ES-I3 (cell line): ENCODE measurements around the gene PERM1.
"Not testable (repeated sequence)": the region's sequence is repeated elsewhere in the genome, so short reads cannot be mapped to it uniquely, and the experiment has no call there.

Experiments
- H3K36me3 ChIP-seq: 2 replicates; pipeline ENCODE4 v1.6.1; 2013; ENCODE audit warnings: mild to moderate bottlenecking, low read length, control low read depth, moderate library complexity; ENCODE audit not compliant: insufficient read depth
- H3K4me1 ChIP-seq: 2 replicates; pipeline ENCODE4 v1.6.1; 2013; ENCODE audit warnings: mild to moderate bottlenecking, control low read depth, low read length; ENCODE audit not compliant: insufficient read depth
- H3K9ac ChIP-seq: 2 replicates; pipeline ENCODE4 v1.6.1; 2013; ENCODE audit warnings: low read depth, mild to moderate bottlenecking, low read length, moderate library complexity
- H3K9me3 ChIP-seq: 2 replicates; pipeline ENCODE4 v1.6.1; 2013; ENCODE audit warnings: mild to moderate bottlenecking, low read length, moderate library complexity; ENCODE audit not compliant: control insufficient read depth, insufficient read depth

Gene PERM1

DNA sequence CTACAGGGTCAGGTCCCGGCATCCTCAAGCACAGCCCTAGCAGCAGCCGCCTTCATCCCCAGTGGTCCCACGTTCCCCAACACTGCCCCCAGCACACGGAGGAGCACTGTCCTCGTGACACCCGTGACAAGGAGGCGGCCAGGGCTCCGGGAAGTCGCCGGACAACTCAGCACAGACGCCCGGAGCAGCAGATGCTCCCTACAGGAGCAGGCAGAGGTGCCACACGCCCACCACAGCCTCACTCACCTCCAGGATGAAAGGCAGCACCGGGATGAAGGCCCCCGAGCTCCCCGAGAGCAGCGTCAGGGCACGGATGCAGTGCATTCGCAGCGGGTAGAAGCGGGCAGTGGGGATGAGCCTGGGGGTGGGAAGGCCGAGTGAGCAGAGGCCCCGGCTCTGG lies 31.0 kb downstream of the PERM1 start:
- Histone ChIP-seq H3K9me3 (no peaks in the 10 kb centered on the region), H3K9ac (no peak overlapping the region), H3K4me1 (no peaks in the 10 kb centered on the region), H3K36me3 (peaks cover 15% of the 10 kb centered on the region)

DNA sequence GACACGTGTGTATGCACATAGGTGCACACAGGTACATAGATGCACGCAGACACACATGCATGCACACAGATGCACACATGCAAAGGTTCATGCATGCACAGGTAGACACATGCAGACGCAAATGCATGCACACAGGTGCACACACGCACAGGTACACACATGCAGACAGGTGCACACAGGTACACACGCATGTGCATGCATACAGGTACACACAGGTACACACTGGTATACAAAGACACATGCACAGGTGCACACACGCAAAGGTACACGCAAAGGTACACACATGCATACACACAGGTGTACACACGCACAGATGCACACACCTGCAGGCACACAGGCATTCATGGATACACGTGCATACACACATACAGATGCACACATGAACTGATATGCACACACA lies 31.6 kb downstream of the PERM1 start:
- Histone ChIP-seq H3K36me3 (peaks cover 11% of the 10 kb centered on the region), H3K9ac (no peak overlapping the region), H3K4me1 (no peaks in the 10 kb centered on the region), H3K9me3 (no peaks in the 10 kb centered on the region)

- H3K36me3 ChIP-seq: peaks cover 6% of the 10 kb centered on the region
- H3K4me1 ChIP-seq: no peaks in the 10 kb centered on the region
- H3K9me3 ChIP-seq: no peaks in the 10 kb centered on the region
- H3K9ac ChIP-seq: no peak overlapping the region
Measured at GRCh38 chr1:947958-948357, 33.9 kb downstream of the PERM1 start.

DNA sequence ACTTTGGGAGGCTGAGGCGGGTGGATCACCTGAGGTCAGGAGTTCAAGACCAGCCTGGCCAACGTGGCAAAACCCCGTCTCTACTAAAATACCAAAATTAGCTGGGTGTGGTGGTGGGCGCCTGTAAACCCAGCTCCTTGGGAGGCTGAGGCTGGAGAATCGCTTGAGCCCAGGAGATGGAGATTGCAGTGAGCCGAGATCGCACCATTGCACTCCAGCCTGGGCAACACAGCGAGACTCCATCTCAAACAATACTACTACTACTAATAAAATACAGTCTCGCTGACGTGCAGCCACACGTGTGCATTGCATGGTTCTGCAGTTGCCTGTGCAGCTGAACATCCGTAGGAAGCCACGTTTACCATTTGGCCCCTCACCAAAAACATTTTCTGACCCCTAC lies 35.1 kb downstream of the PERM1 start:
- not testable (repeated sequence) for H3K9me3 ChIP-seq, H3K36me3 ChIP-seq, H3K9ac ChIP-seq, H3K4me1 ChIP-seq

- no peaks in the 10 kb centered on the region for H3K9me3 ChIP-seq
- no peaks in the 10 kb centered on the region for H3K4me1 ChIP-seq
- H3K9ac ChIP-seq: no peak overlapping the region
- peaks cover 6% of the 10 kb centered on the region for H3K36me3 ChIP-seq
Measured at GRCh38 chr1:945688-946556, 36.0 kb downstream of the PERM1 start.

- H3K36me3 ChIP-seq: no peaks in the 10 kb centered on the region; the same call in 1 of the 2 replicates
- H3K9ac ChIP-seq: no peak overlapping the region
- no peaks in the 10 kb centered on the region for H3K9me3 ChIP-seq
- H3K4me1 ChIP-seq: peaks cover 3% of the 10 kb centered on the region; the same call in 1 of the 2 replicates
Measured at GRCh38 chr1:944341-945325, 37.3 kb downstream of the PERM1 start.

GRCh38 chr1:943545-944340 lies 38.1 kb downstream of the PERM1 start:
- Histone ChIP-seq H3K4me1 (peaks cover 10% of the 10 kb centered on the region; the same call in 1 of the 2 replicates), H3K36me3 (no peaks in the 10 kb centered on the region; the same call in 1 of the 2 replicates), H3K9me3 (no peaks in the 10 kb centered on the region), H3K9ac (no peak overlapping the region)

GRCh38 chr1:942864-943533 lies 38.9 kb downstream of the PERM1 start:
- H3K9ac ChIP-seq: no peak overlapping the region
- peaks cover 10% of the 10 kb centered on the region; the same call in 1 of the 2 replicates for H3K4me1 ChIP-seq

DNA sequence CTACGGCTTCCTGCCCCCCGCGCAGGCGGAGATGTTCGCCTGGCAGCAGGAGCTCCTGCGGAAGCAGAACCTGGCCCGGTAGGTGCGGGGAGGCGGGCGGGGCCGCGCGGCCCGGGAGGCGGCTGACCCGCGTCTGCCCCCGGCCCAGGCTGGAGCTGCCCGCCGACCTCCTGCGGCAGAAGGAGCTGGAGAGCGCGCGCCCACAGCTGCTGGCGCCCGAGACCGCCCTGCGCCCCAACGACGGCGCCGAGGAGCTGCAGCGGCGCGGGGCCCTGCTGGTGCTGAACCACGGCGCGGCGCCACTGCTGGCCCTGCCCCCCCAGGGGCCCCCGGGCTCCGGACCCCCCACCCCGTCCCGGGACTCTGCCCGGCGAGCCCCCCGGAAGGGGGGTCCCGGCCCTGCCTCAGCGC lies 39.5 kb downstream of the PERM1 start:
- Histone ChIP-seq H3K4me1 (peaks cover 10% of the 10 kb centered on the region; the same call in 1 of the 2 replicates), H3K36me3 (no peaks in the 10 kb centered on the region), H3K9me3 (no peaks in the 10 kb centered on the region), H3K9ac (no peak overlapping the region; the same call in 1 of the 2 replicates)

More at GRCh38 chr1:942864-943533, 38.9 kb downstream of the PERM1 start:
- Histone ChIP-seq H3K36me3 (no peaks in the 10 kb centered on the region; the same call in 1 of the 2 replicates), H3K9me3 (no peaks in the 10 kb centered on the region)

GRCh38 chr1:941588-942383 lies 40.1 kb downstream of the PERM1 start:
- peak overlapping the region; percentile 47; the same call in 1 of the 2 replicates for H3K9ac ChIP-seq
- H3K9me3 ChIP-seq: no peaks in the 10 kb centered on the region
- H3K36me3 ChIP-seq: no peaks in the 10 kb centered on the region
- H3K4me1 ChIP-seq: peaks cover 10% of the 10 kb centered on the region; the same call in 1 of the 2 replicates

GRCh38 chr1:941015-941587 lies 40.8 kb downstream of the PERM1 start:
- Histone ChIP-seq H3K4me1 (peaks cover 10% of the 10 kb centered on the region; the same call in 1 of the 2 replicates), H3K9ac (peak overlapping the region; percentile 47; the same call in 1 of the 2 replicates), H3K9me3 (no peaks in the 10 kb centered on the region), H3K36me3 (no peaks in the 10 kb centered on the region)
